GM10847 (cell line): ENCODE results near the gene HMGN1.

Experiments used
- POLR2A ChIP-seq: IDR thresholded peaks from 2 replicates; pipeline ENCODE4 v1.6.1; 2011; ENCODE audit not compliant: insufficient read length; ENCODE audit errors: extremely low read depth

The HMGN1 gene

DNA sequence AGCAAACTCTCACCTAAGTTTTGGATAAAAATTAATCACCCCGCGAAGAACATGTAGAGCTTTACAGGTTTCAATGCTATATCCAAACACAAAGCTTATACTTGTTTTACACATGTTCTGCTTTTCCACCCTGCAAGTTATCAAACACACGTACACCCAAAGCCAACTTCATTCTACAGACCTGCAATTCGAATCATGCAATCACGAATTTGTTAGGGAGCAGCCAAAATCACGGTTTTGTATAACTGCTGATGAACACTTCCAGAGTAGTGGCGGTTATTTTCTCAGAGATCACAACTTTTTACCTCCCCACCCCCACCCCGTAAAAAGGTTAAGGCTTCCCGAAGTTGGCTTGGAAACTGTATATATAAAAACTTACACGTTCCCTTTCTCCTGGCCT, 1.4 kb downstream of the HMGN1 start:
- no peak for TF ChIP-seq POLR2A

DNA sequence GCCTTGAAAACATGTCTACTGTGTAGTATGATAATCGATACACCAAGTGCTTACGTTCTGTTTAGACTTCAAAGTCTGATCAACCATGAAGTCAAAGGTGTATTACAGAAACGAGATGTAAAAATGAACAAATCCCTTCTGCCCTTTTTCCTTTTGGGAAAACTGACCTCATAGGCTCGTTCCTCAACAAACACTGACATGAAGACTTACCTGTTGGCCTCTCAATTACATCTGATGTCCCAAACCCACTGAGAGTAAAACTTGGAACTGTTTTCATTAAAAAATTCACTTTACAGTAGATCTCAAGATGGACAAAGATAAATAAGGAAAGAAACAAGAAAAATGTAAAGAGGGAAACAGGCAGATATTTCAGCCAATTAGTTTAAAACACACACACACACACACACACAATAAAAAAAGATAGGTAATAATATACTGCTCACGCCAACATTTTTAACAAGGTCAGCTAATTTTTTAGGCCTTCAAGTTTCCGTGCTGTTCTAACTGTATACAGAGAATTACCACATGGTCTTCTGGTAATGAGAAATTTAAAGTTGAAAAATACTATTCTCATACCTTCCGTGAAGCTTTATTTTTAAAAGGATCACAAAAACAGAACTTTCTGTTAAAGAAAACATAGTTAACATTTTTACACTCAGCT, 2.1 kb downstream of the HMGN1 start:
- no peak for TF ChIP-seq POLR2A

DNA sequence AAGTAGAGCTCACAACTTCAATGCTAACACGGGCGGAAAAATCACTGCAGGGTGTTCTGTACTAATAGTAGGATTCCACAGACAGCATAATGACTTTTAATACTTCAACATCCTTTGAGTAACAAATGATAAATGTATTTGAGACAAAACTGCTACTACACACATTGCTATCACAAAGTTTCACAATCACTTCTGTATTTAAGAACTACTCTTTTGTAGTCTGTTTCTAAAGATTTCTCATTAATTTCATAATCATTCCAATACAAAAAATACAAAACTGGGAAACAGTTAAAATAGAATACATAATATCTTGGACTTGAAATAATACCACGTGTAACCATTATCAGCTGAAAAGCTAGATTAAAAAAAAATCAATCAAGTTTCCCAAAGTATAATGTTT, 2.7 kb downstream of the HMGN1 start:
- no peak for TF ChIP-seq POLR2A

DNA sequence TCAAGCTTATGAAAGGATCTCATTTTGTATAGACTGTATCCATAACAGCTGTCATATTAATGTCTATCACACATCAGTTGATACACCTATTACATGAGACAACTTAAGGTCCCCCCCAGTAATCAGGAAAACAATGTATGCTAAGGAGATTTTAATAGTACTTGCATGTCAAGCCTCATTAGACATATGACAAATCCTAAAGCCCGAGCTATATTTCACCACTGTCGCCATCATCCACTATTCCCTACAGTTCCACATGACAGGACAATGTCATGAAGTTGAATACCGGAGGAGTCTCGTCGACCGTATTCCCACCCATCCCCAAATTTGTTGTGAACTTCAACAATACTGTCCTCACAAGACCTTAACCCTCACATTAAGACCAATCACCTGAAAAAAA, 3.4 kb downstream of the HMGN1 start:
- TF ChIP-seq POLR2A = no peak

DNA sequence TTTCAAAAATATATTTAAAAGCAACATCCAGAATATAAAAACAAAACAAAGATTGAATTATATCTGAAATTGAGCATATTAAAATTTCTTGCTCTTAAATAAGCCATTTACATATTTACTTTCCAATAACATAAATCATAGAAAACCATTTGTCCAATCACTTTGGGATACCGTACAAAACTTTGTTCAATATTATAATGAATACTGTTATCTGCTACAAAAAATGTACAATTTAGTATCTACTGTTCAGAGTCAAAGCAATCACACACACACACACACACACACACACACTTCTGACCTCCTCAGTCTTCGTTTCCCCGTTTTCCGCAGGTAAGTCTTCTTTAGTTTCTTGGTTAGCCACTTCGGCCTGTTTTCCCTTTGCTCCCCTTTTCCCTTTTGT, 4.0 kb downstream of the HMGN1 start:
- TF ChIP-seq POLR2A = no peak

DNA sequence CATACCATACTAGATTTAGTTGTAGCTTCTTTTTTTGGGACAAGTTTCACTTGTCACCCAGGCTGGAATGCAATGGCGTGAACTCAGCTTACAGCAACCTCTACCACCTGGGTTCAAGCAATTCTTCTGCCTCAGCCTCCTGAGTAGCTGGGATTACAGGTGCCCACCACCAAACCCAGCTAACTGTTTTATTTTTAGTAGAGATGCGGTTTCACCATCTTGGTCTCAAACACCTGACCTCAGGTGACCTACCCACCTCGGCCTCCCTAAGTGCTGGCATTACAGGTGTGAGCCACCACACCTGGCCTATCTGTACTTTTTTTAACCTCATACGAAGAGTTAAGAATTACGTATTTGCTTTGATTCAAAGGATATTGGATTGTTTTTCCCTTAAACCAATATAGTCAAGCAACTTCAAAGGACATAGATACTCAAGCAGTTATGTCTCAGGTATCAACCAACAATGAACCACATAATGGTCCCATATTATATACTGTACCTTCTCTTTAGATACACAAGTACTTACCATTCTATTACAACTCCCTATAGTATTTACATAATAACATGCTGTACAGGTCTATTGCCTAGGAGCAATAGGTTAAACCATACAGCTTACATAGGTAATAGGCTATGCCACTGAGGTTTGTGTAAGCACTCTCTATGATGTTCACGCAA, 7.5 kb downstream of the HMGN1 start:
- no peak for TF ChIP-seq POLR2A

DNA sequence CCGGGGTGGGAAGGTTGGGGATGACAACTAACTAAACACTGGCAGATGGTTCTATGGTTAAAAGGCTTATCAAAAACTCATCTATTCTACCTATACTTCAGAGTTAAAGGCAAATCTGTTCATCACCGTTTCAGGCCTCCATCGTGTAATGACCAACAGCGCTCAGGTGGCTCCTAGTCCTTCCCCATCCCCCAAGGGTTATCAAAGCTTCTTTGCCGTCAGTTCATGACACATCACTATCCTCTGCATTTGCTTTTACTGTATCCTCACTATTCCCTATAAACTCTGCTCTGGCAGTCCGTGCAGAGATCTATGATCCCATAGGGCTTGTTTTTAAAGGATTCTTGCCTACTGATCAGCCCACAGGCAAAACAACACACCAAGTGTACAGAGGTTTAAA, 8.2 kb downstream of the HMGN1 start:
- TF ChIP-seq POLR2A = no peak

DNA sequence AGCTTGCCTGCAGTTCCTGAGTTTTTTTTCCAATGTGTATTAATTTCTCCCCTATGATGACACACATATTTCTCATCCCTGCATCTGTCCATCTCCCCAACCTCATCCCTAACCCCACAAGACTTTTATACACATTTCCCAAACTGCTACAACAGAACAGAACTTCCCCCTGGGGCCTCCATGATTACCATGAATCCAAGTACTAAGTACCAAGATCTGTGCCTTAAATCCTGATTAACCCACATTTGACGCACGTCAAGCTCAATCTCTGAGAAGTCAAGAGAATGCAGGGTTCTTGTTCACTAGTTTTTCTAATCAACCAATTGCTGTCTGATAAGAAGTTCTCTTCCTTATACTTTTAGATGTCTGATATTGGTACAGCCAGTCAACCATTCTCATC, 9.7 kb downstream of the HMGN1 start:
- no peak for TF ChIP-seq POLR2A

DNA sequence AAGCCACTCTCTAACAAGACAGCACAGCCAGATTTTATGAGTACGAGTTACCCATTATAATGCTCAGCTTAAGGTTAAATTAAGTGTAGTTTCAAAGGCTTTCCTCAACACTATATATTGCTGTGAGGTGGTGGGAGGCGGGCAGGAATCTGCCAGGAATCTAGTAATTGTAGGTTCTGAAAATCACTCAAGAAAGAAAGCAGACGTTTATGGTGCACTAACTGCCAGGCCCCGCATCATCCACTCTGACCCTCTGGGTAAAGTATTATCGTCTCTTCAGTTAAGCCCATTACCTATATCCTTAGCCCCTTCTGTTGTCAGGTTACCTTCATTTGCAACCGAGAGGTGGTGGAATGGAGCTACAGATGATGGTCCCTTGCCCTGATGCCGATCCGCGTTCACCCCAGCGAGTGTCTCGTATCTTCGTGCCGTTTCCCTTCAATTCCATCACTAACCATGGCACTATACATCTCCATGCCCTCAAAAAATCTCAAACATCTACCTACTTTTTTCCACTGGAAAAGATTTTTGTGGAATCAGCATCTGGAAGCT, 12.4 kb downstream of the HMGN1 start:
- no peak for TF ChIP-seq POLR2A

DNA sequence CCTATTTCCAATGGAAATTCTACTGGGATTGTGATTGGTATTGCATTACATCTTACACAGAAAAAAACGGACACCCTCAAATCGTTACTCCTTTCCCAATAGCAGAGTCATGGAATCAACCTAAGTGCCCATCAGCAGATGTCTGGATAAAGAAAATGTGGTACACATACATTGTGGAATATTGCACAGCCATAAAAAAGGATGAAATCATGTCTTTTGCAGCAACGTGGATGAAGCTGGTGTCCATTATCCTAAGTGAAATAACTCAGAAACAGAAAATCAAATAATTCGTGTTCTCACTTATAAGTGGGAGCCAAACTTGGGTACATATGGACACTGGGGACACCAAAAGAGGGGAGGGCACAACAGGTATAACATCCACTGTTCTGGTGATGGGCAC, 14.3 kb downstream of the HMGN1 start:
- no peak for TF ChIP-seq POLR2A

DNA sequence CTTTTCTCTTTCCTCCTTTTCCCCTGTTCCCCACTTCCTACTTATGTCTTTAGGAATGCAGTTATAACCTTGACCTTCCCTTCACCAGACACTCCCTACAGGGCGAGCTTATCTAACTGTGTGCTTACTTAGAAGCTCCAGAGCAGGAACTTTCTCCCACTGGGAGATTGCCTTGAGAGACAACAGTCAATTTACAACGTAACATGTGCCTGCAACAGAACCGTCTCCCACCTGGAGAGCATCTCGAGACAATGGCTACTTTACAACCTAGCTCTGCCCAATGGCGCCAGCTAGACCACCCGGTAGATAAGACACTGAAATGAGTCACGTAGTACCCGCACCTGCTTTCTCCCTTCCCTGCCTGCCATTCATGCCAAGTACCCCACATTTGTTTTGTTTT, 16.7 kb downstream of the HMGN1 start:
- TF ChIP-seq POLR2A = no peak

DNA sequence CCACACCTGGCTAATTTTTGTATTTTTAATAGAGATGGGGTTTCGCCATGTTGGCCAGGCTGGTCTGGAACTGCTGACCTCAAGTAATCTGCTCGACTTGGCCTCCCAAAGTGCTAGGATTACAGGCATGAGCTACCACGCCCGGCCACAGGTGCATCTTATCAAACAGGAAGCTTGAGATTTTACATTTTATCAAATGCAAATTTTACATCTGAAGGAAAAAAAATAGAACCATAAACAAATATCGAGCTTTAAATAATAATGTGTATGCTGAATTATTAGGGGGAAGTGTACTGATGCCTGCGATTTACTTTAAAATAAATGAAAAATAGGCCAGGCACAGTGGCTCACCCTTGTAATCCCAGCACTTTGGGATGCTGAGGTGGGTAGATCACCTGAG, 18.9 kb downstream of the HMGN1 start:
- TF ChIP-seq POLR2A = no peak

DNA sequence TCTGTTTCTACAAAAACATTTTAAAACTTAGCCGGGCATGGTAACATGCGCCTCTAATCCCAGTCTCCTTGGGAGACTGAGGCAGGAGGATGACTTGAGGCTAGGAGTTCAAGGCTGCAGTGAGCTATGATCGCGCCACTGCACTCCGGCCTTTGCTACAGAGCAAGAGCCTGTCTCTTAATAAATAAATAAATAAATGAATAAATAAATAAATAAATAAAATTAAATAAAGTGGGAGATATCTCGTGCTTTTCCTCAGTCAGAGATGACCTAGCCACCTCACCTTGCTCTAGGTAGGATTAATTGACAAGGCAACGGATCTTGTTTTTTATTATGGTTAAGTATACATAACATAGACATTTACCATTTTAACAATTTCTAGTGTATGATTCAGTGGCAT, 21.2 kb downstream of the HMGN1 start:
- no peak for TF ChIP-seq POLR2A

DNA sequence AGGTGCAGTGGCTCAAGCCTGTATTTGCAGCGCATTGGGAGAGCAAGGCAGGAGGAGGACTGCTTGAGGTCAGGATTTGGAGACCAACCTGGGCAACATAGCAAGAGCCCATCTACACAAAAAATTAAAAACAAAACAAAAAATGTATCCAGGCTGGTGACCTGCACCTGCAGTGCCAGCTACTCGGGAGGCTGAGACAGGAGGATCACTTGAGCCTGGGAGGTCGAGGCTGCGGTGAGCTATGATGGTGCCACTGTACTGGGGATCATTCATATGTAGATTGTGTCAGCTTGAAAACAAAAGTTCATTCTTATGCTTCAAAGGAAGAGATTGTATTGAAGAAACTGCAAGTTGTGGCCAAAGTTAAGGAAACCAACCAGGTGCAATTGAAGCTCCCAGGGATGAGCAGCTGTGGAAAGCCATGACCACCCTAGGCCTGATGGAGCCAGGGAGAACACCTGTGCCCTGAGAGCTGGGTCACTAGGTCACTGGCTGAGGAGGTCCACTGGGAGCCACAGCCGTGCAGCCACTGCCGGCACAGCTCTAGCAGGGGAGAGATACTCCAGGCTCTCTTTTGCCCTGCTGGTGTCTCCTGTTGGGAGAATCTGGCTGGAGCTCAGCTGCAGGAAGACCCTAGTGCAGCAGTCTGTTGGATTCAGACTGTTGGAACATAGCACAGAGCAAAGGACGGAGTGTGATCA, 22.1 kb downstream of the HMGN1 start:
- no peak for TF ChIP-seq POLR2A

DNA sequence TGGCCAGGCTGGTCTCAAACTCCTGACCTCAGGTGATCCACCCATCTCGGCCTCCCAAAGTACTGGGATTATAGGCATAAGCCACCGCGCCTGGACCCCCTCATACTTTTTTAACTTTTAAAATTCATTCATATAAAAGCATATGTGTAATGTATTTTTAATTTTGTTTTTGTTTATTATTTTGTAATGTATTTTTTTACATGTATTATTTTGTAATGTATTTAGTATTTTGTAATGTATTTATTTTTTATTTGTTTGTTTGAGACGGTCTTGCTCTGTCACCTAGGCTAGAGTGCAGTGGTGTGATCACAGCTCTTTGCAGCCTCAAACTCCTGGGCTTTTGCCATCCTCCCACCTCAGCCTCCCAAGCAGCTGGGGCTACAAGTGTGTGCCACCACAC, 23.4 kb downstream of the HMGN1 start:
- TF ChIP-seq POLR2A = no peak

DNA sequence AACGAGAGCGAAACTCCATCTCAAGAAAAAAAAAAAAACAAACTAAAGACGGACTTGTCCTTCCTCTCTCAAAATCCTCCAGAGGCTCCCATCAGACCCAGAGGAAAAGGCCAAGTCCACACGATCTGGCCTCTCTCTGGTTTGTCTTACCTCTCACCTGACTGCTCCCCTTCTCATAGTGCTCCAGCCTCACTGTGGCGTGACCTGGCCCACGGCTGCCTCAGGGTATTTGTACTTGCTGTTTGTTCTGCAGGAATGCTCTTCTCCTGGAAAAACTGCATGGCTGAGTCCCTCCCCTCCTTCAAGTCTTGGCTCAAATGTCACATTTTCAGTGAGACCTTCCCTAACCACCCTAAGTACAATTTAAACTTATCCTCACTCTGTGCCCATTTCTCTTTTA, 27.5 kb downstream of the HMGN1 start:
- no peak for TF ChIP-seq POLR2A
